ENCODE results near the gene MRPL55. TPM values are rescaled to one million over a fixed set of nuclear protein-coding genes. Genes with fewer than 3 reads are reported as not detected.

Gene MRPL55
- total RNA-seq, 1 experiment from 2014 or later = 57.1 TPM

- no peak for TF ChIP-seq CTCF (IDR thresholded peaks at IDR 0.05 in 2 of 3, conservative IDR thresholded peaks at IDR 0.05 in 1 of 3; ENCODE audit: borderline replicate concordance in 1 of 3, insufficient read depth in 1 of 3, low read depth in 2 of 3, low read length in 2 of 3)
- no peak for TF ChIP-seq ZNF274 (IDR thresholded peaks at IDR 0.05; ENCODE audit: low read depth, low read length)
- TF ChIP-seq SRF (IDR thresholded peaks at IDR 0.05; ENCODE audit: low read depth) = no peak
These were observed 2.4 kb downstream of the MRPL55 start (continued) for GRCh38 chr1:228106800-228107054.

- RAD21 ChIA-PET (ENCODE audit: low non-redundant PET in 1 of 2, low total read pairs in 2 of 2, uncharacterized antibody in 2 of 2, unreplicated experiment in 2 of 2) = no interaction called here
- H3K27me3 ChIP-seq (ENCODE audit: insufficient read depth, low read length) = no peaks in the 10 kb centered on the region
- DNase-seq (ENCODE audit: low read depth, low spot score) = no peak
These were observed 2.9 kb downstream of the MRPL55 start for GRCh38 chr1:228105996-228106799.

More at GRCh38 chr1:228105996-228106799, 2.9 kb downstream of the MRPL55 start:
- Histone ChIP-seq H3K27ac (ENCODE audit: low read depth, low read length) (no peak overlapping the region), H3K4me3 (replicated peaks in 1 of 2; ENCODE audit: low read depth in 1 of 2, low read length in 2 of 2) (no peak overlapping the region), H3K9me2 (ENCODE audit: insufficient read depth) (no peaks in the 10 kb centered on the region), H3K36me3 (ENCODE audit: control insufficient read depth in 1 of 2, insufficient read depth in 2 of 2, low read length in 2 of 2) (peaks cover 0 to 14% of the 10 kb centered on the region in 2 experiments; a peak in 1 of 4 replicates), H3K4me1 (ENCODE audit: control insufficient read depth in 1 of 2, insufficient read depth in 2 of 2, low read length in 2 of 2) (peaks cover 6 to 35% of the 10 kb centered on the region in 2 experiments; a peak in 3 of 4 replicates), H2AFZ (ENCODE audit: low read depth, low read length, poor library complexity, severe bottlenecking) (no peak overlapping the region), H3K79me2 (ENCODE audit: insufficient read depth, low read length) (peaks cover 40% of the 10 kb centered on the region), H3K9ac (ENCODE audit: low read length) (no peak overlapping the region), H4K20me1 (ENCODE audit: insufficient read depth) (no peaks in the 10 kb centered on the region), H3K9me3 (ENCODE audit: control insufficient read depth in 1 of 2, insufficient read depth in 1 of 2, low read depth in 1 of 2, low read length in 2 of 2) (no peaks in the 10 kb centered on the region), H3K4me2 (ENCODE audit: low read length) (no peak overlapping the region)
- no TSS peak for BruUV-seq (replicated peaks)
- POLR2A ChIA-PET = interaction anchor here (1.1 kb wide), 1 partner anchor 351 kb away, joined by 3 read pairs; a partner anchor contains a TSS
- intact Hi-C loops (cut with micrococcal nuclease) = no loop called here
- CTCF ChIA-PET = no interaction called here
- TF ChIP-seq SIN3A (IDR thresholded peaks at IDR 0.05; ENCODE audit: low read depth) (no peak), SRF (IDR thresholded peaks at IDR 0.05; ENCODE audit: low read depth) (no peak), JUND (IDR thresholded peaks at IDR 0.05) (no peak), REST (IDR thresholded peaks at IDR 0.05; ENCODE audit: low read depth) (no peak), ELF1 (IDR thresholded peaks at IDR 0.05; ENCODE audit: borderline replicate concordance, low read depth) (no peak), ATF3 (IDR thresholded peaks at IDR 0.05) (no peak), RAD21 (IDR thresholded peaks at IDR 0.05; ENCODE audit: low read depth) (no peak), TCF7L2 (IDR thresholded peaks at IDR 0.05; ENCODE audit: borderline replicate concordance, extremely low read depth, insufficient read depth, insufficient read length) (no peak), CTCF (IDR thresholded peaks at IDR 0.05 in 2 of 3, conservative IDR thresholded peaks at IDR 0.05 in 1 of 3; ENCODE audit: borderline replicate concordance in 1 of 3, insufficient read depth in 1 of 3, low read depth in 2 of 3, low read length in 2 of 3) (no peak), CBX3 (IDR thresholded peaks at IDR 0.05; ENCODE audit: low read depth) (no peak), MAX (IDR thresholded peaks at IDR 0.05) (no peak), EZH2phosphoT487 (IDR thresholded peaks at IDR 0.05; ENCODE audit: borderline replicate concordance) (no peak)
- ATAC-seq = no peak

Data from HCT116 (cell line).